HG02885 (cell line): ENCODE data around the gene KHK.
A peak's percentile ranks its signal among the peaks of the same experiment; 100 is the strongest.

Source experiments
- ATAC-seq: cut with Tn5 transposase; IDR thresholded peaks from one replicate; pipeline ENCODE4 v1.9.1; 2021; ENCODE audit warnings: mild to moderate bottlenecking; ENCODE audit not compliant: unreplicated experiment, poor library complexity

Gene KHK

DNA sequence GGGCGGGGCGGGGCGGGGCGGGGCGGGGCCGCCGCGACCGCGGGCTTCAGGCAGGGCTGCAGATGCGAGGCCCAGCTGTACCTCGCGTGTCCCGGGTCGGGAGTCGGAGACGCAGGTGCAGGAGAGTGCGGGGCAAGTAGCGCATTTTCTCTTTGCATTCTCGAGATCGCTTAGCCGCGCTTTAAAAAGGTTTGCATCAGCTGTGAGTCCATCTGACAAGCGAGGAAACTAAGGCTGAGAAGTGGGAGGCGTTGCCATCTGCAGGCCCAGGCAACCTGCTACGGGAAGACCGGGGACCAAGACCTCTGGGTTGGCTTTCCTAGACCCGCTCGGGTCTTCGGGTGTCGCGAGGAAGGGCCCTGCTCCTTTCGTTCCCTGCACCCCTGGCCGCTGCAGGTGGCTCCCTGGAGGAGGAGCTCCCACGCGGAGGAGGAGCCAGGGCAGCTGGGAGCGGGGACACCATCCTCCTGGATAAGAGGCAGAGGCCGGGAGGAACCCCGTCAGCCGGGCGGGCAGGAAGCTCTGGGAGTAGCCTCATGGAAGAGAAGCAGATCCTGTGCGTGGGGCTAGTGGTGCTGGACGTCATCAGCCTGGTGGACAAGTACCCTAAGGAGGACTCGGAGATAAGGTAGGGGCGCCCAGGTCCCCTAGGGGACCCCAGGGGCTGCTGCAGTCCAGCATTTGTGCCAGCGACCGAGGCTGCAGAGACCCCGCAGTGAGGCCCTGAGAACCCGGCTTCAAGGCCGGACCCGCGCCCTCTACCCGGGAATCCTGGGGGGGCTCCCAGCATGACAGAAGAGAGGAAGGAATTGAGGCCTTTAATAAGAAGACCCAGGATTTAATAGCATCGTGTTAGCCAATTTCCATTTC, at the start of gene KHK:
TSS of gene KHK (plus strand) at position 49 of the 870 bp plus-strand sequence. CDS start at position 537, 488 bp downstream.
- no peak for ATAC-seq

DNA sequence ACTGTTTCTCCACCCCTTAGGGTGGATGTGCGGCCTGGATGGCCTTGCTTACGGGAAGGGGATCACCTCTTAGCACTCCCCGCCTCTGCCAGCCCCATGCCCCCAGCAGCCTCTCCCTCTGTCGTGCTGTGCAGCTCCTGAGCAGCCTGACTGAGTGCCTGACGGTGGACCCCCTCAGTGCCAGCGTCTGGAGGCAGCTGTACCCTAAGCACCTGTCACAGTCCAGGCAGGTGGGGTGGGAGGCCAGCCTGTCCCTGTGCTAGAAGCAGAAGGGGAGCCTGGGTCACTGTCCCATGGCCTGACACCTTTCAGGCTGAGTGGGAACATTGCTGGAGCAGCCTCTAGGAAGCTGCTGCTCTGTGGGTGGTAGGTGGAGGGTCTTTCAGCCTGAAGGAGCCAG, 48.6 kb upstream of the KHK start:
- no peak for ATAC-seq

- no peak for ATAC-seq
Measured at GRCh38 chr2:27038631-27039339, 47.8 kb upstream of the KHK start.

GRCh38 chr2:27039426-27039825, 47.1 kb upstream of the KHK start:
- ATAC-seq, result no peak

DNA sequence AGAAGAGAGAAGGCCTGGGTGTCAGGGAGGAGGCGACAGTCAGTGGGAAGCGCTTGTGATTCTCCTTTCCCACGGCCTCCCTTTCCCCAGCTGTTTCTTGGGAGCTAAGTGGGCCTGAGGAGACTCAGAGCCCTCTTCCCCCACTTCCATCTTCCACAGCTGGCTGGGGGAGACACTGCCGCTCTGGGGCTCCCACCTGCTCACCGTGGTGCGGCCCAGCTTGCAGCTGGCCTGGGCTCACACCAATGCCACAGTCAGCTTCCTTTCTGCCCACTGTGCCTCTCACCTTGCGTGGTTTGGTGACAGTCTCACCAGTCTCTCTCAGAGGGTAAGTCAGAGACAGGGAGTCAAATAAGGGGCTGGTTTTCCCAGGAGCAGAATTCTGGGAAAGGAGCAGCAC, 46.7 kb upstream of the KHK start:
- no peak for ATAC-seq

DNA sequence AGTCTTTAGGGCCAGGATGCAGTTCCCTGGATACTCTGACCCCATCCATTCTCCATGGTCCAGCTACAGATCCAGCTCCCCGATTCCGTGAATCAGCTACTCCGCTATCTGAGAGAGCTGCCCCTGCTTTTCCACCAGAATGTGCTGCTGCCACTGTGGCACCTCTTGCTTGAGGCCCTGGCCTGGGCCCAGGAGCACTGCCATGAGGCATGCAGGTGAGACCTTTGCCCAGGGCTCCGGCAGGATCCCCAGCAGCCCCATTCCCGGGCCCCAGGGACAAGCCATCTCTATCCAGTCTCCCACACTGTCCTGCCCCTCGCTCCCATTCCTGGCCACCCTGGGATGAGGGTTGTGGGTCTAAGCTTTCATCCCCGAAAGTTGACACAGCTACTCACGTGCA, 46.3 kb upstream of the KHK start:
- no peak for ATAC-seq

- peak; percentile 39 for ATAC-seq
Measured at GRCh38 chr2:27041752-27042151, 44.8 kb upstream of the KHK start.

DNA sequence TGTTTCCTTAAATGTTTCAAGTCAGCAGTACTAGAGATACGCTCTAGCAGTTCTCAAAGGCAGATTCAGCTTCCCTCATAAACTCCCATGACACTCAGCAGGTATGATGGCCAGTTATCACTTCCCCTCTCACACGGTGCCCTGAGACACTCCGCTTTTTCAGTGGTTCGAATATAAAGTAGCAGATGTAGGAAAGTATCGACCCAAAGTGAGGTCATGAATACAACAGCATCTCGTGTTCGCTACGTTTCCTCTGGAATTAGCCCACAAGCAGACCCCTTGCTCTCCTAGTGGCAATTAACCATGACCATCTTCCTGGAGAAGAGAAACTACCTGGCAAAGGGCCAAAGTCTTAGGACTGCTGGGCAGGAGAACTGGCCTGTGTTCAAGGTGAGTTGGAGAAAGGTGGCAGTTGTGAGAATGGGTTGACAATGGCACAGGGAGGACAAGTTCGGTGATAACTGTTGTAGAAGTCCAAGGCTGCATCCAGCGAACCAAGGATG, 44.4 kb upstream of the KHK start:
- peak; percentile 81 for ATAC-seq

DNA sequence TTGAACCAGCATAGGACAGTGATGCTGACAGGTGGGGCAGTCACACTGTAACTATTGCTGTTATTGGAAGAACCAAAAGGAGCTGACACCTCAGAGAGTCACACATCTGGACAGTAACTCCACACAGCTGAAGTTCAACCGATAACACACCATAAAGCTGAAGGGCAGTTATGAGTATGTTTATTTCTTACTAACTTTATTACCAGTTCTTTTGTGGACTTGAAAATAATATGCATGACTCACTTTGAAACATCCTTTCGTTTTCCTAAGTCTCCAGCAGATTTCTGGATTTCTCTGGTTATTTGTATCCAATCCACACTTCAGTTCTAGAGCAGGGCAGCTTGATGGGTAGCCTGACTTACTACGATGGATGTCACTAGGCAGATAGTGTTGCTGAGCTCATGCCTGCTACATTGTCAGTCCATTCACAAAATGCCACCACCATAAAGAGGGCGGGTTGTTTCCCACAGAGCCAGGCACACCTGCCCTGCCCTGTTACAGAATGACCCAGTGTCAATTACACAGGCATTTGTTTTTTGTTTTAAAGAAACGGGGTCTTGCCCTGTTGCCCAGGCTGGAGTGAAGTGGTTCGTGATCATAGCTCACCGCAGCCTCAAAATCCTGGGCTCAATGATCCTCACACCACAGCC, 43.5 kb upstream of the KHK start:
- ATAC-seq, result no peak

GRCh38 chr2:27049422-27050280, 36.9 kb upstream of the KHK start:
- peak; percentile 41 for ATAC-seq

DNA sequence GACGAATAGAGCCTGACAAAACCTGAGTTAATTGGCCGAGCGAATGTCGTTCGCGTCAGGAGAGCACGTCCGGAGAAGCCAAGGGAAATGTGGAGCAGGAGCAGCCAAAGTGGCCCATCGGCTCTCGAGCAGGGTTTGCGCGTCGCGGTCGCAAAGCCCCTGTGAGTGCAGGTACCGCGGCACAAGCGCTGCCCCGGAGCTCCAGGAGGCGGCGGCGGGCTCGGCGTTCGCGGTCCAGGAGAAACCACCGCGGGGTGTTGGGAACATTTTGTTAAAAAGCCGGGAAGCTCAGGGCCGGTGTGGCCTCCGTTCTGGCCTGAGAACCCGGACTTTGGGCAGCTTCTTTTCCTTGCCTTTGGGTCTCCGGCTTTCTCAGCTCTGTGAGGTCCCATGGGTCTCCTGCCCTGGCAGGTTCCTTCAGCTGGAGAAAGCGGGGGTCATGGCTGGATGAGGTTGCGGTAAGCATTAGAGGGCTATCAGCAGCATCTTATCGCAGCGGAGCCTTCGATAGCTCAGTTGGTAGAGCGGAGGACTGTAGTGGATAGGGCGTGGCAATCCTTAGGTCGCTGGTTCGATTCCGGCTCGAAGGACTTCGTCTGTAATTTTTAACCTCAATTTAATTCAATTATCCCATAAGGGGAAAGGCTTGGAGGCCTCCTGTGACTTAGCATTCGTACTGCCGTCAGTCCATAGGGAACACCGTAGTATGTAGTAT, 36.1 kb upstream of the KHK start:
- ATAC-seq, result peak; percentile 54

- ATAC-seq, result peak; percentile 70
Measured at GRCh38 chr2:27050996-27051901, 35.3 kb upstream of the KHK start, which contains the start of gene AGBL5. AGBL5 (plus strand) TSS chr2:27051668; CDS start chr2:27052959, 1,291 bp downstream.

DNA sequence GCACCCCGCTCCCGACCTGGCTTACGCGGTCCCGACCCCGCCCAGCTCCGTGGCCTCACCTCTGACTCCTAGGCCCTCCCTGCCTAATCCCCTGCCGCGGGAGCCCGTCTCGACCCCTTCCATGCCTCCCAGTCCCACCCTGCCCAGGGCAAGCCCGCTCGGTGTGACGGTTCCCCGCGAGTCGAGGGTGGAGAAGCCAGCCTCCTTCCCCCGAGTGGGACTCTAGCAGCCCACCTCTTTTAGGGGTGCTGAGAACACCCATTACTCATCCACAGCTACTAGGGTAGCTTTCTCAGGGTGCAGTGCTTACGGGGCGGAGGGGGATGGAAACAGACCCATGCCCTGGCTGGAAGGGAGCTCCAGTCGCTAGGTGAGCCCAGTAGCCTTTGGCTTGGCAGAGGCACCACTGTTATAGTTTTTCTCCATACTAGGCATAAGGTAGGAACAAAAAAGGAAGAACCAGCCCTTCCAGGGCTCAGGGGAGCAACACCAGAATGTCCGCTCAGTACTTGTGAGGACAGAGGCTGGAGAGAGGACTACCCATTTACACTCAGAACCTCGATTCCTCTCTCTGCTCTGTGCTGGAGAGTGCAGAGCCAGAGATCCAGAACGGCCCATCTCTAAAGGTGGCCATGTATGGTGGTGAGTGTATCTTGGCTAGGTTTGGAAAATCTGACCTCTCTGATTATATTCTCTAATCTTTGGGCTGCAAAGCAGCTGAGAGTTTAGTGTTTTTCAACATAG, 34.5 kb upstream of the KHK start:
- ATAC-seq, result no peak

- ATAC-seq, result no peak
Measured at GRCh38 chr2:27053321-27053720, 33.3 kb upstream of the KHK start.

GRCh38 chr2:27053776-27054175, 32.8 kb upstream of the KHK start:
- ATAC-seq, result no peak

DNA sequence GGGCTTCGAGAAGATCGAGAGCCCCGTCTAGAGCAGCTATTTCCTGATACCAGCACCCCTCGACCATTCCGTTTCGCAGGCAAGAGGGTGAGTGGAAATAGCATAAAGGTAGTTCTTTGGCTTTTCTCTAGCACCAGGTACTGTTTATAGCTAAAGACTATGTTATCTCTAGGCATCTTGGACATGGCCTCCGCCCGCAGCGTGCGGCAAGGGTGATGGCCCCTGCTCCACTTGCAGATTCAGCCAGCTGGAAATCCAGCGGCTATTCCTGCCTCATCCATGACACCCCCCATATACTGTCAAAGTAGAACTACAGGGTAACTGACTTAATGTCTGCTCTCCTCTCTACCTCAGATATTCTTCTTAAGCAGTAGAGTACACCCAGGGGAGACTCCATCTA, 31.9 kb upstream of the KHK start:
- no peak for ATAC-seq

GRCh38 chr2:27057184-27057583, 29.4 kb upstream of the KHK start:
- no peak for ATAC-seq

GRCh38 chr2:27058210-27058609, 28.4 kb upstream of the KHK start:
- ATAC-seq, result no peak
